ENCODE data around the gene SLC40A1.
"Not testable (repeated sequence)": the region's sequence is repeated elsewhere in the genome, so short reads cannot be mapped to it uniquely, and the experiment has no call there.

Gene SLC40A1, protein sequence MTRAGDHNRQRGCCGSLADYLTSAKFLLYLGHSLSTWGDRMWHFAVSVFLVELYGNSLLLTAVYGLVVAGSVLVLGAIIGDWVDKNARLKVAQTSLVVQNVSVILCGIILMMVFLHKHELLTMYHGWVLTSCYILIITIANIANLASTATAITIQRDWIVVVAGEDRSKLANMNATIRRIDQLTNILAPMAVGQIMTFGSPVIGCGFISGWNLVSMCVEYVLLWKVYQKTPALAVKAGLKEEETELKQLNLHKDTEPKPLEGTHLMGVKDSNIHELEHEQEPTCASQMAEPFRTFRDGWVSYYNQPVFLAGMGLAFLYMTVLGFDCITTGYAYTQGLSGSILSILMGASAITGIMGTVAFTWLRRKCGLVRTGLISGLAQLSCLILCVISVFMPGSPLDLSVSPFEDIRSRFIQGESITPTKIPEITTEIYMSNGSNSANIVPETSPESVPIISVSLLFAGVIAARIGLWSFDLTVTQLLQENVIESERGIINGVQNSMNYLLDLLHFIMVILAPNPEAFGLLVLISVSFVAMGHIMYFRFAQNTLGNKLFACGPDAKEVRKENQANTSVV

GRCh38 chr2:189580658-189581353 lies at the start of gene SLC40A1:
SLC40A1 (minus strand) TSS chr2:189580786; CDS start chr2:189580460, 326 bp downstream.
- peak; percentile 75 for DNase-seq

DNA sequence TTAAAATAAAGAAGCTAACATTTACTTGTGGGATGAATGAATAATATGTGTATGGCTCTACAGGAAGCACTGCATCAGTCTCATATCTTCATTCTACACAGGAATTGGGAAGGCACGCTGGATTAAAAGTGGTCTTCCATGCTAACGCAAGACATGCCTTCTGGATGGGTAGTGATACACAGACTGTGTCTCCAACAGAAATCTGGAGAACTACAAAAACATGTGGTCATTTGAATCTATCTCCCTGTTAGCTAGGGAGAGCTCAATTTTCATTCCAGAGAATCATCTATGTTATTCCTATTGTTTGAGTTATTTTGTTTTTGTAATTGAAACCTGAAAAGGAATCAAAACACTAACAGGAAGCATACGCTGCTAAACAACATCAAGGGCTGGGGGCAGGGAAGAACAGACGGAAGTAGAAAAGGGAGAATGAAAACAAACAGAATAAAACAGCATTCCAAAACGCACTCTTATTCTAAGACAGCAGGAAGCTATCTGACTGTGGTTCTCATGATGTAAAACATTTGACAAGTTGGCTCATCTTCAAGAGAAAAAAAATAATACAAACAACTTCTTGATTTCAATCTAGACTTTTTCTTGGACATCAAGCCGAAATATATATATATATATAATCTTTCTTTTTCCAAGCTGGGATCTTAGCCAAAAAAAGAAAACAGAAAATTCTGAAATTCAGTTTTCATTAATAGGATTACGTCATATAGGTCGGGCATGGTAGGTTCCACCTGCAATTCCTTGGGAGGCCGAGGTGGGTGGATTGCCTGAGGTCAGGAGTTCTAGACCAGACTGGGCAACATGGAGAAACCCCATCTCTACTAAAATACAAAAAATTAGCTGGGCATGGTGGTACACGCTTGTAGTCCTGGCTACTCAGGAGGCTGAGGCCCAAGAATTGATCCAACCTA lies 49.2 kb upstream of the SLC40A1 start:
- no peak for DNase-seq

DNA sequence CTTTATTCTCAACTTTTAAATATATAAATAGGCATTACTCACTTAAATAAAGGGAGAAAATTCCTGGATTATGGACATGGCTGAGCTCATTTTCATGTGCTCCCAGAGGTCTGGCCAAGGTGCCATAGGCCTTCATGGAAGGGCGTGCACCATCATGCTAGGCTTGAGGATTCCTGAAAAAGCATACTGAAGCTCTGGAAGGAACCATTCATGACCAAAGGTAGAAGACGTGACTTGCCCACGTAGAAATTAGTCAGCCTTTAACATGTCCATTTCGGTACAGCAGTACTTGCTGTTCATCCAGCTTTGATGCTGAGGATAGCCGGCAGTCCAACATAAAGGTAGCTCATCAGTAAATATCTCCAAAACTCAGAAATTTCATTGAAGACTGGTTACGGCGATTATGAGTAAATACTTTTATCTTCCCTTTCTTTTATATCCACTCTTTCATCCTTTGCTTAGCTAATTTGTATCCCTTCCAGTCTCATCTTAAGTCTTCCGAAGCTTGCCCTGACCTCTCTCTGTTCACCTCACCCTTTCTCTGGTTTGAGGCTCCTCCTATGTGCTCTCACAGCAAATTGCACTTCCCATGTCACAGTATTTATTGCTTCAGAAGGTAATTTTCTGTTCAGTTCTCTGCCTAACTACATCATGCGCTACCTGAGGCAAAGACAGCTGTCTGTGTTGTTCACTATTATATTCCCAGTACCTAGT lies 48.4 kb upstream of the SLC40A1 start:
- DNase-seq = no peak

GRCh38 chr2:189627789-189628188 lies 47.2 kb upstream of the SLC40A1 start:
- no peak for DNase-seq

DNA sequence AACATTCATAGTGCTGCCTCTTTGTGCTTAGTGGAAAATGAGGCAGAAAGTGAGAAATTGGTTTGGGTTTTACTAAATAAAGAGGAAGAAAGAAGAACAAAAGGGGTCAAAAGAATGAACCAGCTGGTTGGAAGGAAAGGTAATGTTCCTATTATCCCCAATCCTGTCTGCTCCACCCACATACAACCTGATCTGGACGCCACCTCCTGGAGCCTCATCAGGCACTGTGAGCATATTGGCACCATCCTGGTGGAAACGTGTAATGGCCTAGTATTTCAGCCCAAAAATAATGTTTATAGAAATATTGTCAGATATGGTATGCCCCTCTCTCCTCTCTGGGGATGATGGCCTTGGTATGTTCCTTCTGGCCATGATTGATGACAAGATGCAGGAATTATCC lies 45.0 kb upstream of the SLC40A1 start:
- DNase-seq = no peak

DNA sequence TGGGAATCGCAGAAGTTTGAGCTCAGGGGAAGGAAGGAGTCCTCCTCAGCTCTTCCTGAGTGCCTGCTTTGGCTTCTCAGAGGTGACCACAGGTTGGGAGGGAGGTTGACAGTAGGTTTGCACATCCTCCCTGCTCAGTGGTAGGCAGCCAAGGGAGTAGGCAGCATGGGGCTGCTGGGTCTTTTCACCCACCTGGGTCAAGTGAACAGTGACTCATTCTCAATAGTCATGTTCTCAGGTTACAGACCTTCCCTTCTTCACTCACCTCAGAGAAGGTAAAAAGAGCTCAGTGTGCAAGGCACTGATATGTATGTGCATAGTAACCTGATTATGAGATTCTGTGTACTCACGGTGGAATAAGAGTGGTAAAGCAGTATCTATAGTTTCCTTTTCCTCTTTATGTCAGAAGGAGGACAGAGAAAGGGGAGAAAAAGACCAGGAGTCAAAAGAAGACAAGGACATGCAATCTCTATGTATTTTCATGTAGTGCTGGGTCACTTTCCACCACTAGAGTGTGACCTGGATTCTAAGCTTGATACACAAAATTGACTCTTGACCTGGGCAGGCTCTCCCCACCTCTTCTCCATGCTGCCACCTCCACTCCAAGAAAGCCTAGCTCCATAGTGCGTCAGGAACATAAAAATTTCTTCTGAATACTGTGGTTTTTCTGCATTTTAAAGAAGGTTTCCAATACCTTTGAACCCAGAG lies 44.2 kb upstream of the SLC40A1 start:
- no peak for DNase-seq

DNA sequence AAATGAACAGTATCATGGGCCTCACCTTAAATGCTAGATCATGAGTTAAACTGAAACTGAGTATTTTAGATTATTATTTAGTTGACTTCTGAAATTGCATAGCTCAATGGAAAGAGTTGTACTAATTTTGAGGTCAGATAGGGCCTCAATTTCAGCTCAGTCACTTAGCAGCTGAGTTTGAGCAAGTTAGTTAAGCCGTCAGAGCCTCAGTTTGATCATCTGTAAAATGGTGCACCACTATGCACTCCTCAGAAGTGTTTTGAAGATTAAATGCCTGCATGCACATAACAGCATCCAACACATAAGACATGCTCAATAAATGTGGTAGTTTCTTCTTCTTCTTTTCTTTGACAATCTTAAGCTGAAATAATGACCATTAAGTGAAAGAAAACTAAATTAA lies 42.5 kb upstream of the SLC40A1 start:
- no peak for DNase-seq

- no peak for DNase-seq
Observed at GRCh38 chr2:189621781-189622180, 41.2 kb upstream of the SLC40A1 start.

- no peak for DNase-seq
Observed at GRCh38 chr2:189618197-189618596, 37.6 kb upstream of the SLC40A1 start.

GRCh38 chr2:189614585-189614984 lies 34.0 kb upstream of the SLC40A1 start:
- DNase-seq = no peak

GRCh38 chr2:189613650-189614420 lies 33.2 kb upstream of the SLC40A1 start:
- no peak for DNase-seq

- no peak for DNase-seq
Observed at GRCh38 chr2:189613077-189613636, 32.6 kb upstream of the SLC40A1 start.

- no peak for DNase-seq
Observed at GRCh38 chr2:189610700-189611099, 30.1 kb upstream of the SLC40A1 start.

DNA sequence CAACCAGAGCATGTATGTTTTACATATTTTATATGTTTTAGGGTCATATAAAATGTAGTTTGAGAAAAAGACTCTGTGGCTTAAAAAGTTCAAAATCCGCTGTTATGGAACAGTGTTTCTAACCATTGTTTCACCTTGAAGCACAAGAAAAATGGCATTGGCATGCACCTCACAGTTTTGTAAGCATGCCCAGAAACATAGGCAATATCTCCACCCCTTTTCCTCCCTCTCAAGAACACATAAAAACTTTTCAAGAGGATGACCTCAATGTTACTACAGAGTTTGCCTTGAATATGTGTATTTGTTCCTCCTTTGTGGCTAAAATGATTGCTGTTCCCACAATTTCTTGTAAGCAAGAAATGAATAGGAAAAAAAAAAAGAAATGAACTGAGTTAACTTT lies 29.3 kb upstream of the SLC40A1 start:
- DNase-seq = no peak

- no peak for DNase-seq
Observed at GRCh38 chr2:189609423-189609816, 28.8 kb upstream of the SLC40A1 start.

- DNase-seq = no peak
Observed at GRCh38 chr2:189608795-189609422, 28.3 kb upstream of the SLC40A1 start.

DNA sequence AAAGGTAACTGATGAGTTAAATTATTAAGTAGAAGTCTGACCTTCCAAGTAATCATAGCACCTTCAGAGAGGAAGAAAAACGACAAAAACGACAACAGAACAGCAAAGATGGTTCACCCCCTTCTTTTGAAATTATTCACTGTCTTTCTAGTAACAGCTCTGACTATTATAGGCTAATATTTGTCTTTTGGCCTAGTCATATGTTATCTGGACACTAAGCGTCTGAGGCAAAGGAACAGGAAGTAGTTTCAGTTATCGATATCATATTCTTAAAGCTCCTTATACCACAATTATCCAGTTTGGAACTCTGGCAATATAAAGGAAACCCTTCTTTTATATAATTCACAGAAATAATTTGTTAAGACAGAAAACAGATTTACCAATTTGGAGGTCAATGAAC lies 27.6 kb upstream of the SLC40A1 start:
- DNase-seq = no peak

- no peak for DNase-seq
Observed at GRCh38 chr2:189602233-189602632, 21.6 kb upstream of the SLC40A1 start.

- DNase-seq = not testable (repeated sequence)
Observed at GRCh38 chr2:189601652-189602051, 21.1 kb upstream of the SLC40A1 start.

DNA sequence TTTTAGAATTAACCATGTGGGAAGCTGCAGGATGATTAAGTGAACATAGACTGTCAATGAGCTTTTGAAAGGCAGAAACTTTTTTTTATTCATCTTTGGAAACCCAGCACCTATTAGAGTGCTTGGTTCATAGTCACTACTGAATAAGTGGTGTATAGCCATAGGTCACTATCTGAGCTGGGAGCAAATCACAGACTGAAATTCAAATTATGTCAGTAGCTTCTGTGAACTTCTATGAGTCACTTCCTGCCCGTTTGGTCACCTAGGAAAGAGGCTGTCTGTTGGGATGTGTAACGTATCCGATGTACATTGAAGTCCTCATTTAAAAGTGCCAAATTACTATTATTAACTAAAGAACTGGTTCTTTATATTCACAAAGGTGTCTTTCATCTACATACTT lies 20.5 kb upstream of the SLC40A1 start:
- no peak for DNase-seq
